Transverse colon (tissue), 4 donors: ENCODE data around the gene ZNF689.

Source experiments
- POLR2A ChIP-seq: fragments of 450-650 bp; IDR thresholded peaks from one replicate; pipeline ENCODE4 v1.6.1; 2016; ENCODE audit warnings: antibody characterized with exemption, mild to moderate bottlenecking, moderate library complexity
- POLR2AphosphoS5 ChIP-seq, 3 donors: sonication (generic); formaldehyde crosslinking; IDR thresholded peaks; one replicate each; pipeline ENCODE4 v1.6.1; 2016; ENCODE audit warnings: antibody characterized with exemption in 3 of 3
- TF ChIP-seq, protein P1 (sequence below), 5 experiments: fragments of 200-600 bp in 3 of 5; fragments of 450-650 bp in 2 of 5; sonication (generic) in 3 of 5; IDR thresholded peaks; 1 replicate in 2 of 5; 2 replicates in 3 of 5; pipeline ENCODE4 v1.5.1; 2016 to 2017; ENCODE audit warnings: antibody characterized with exemption in 5 of 5, inconsistent platforms in 3 of 5, mild to moderate bottlenecking in 2 of 5, moderate library complexity in 1 of 5

DNA sequence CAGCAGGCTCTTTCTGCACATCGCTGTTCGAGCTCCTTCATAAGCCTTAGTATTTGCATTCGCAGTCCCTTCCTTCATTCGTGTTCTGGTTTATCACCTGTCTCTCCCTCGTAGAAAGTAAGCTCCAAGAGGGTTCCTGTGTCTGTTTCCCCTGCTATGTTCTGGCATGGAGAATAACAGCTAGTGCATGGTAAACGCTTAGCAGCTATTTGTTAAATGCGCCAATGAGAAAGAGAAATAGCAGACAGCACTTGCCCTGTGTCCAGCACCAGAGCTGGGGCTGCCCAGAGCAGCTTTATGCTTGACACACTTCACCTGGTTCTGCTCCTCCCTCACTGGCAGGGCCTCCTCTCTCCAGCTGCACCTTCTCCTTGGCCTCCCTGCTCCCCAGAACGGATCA lies 44.2 kb downstream of the ZNF689 start:
- TF ChIP-seq, protein P1, sequence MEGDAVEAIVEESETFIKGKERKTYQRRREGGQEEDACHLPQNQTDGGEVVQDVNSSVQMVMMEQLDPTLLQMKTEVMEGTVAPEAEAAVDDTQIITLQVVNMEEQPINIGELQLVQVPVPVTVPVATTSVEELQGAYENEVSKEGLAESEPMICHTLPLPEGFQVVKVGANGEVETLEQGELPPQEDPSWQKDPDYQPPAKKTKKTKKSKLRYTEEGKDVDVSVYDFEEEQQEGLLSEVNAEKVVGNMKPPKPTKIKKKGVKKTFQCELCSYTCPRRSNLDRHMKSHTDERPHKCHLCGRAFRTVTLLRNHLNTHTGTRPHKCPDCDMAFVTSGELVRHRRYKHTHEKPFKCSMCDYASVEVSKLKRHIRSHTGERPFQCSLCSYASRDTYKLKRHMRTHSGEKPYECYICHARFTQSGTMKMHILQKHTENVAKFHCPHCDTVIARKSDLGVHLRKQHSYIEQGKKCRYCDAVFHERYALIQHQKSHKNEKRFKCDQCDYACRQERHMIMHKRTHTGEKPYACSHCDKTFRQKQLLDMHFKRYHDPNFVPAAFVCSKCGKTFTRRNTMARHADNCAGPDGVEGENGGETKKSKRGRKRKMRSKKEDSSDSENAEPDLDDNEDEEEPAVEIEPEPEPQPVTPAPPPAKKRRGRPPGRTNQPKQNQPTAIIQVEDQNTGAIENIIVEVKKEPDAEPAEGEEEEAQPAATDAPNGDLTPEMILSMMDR (IDR thresholded peaks at IDR 0.05), result no peak
- TF ChIP-seq POLR2A, result no peak
- no peak for TF ChIP-seq POLR2AphosphoS5 (IDR thresholded peaks at IDR 0.05)
